HS-27A (cell line): Measurements from ENCODE around the gene NRG3.
"Not testable (repeated sequence)": the region's sequence is repeated elsewhere in the genome, so short reads cannot be mapped to it uniquely, and the experiment has no call there.

Experiments
- DNase-seq: peaks from one replicate; pipeline ENCODE4 v3.0.0-alpha.2; 2012; ENCODE audit warnings: low read depth, missing footprints

Gene NRG3

GRCh38 chr10:82922755-82923154 is 1047.8 kb downstream of the NRG3 start:
- DNase-seq: no peak

- DNase-seq: no peak
These were observed 1049.7 kb downstream of the NRG3 start for GRCh38 chr10:82924711-82925110.

- no peak for DNase-seq
These were observed 1050.6 kb downstream of the NRG3 start for GRCh38 chr10:82925547-82925946.

- no peak for DNase-seq
These were observed 1057.5 kb downstream of the NRG3 start for GRCh38 chr10:82932451-82932850.

- DNase-seq: no peak
These were observed 1059.4 kb downstream of the NRG3 start for GRCh38 chr10:82934429-82934828.

GRCh38 chr10:82934947-82935346 is 1060.0 kb downstream of the NRG3 start:
- DNase-seq: no peak

- DNase-seq: no peak
These were observed 1063.3 kb downstream of the NRG3 start for GRCh38 chr10:82938331-82938730.

- no peak for DNase-seq
These were observed 1067.5 kb downstream of the NRG3 start for GRCh38 chr10:82942286-82943099.

GRCh38 chr10:82943142-82943541 is 1068.1 kb downstream of the NRG3 start:
- DNase-seq: no peak

- no peak for DNase-seq
These were observed 1075.0 kb downstream of the NRG3 start for GRCh38 chr10:82949816-82950575.

- no peak for DNase-seq
These were observed 1078.3 kb downstream of the NRG3 start for GRCh38 chr10:82953331-82953730.

- DNase-seq: no peak
These were observed 1078.9 kb downstream of the NRG3 start for GRCh38 chr10:82953909-82954308.

- DNase-seq: not testable (repeated sequence)
These were observed 1085.5 kb downstream of the NRG3 start for GRCh38 chr10:82960421-82961060.

- no peak for DNase-seq
These were observed 1086.9 kb downstream of the NRG3 start for GRCh38 chr10:82961864-82962263.

- no peak for DNase-seq
These were observed 1091.1 kb downstream of the NRG3 start for GRCh38 chr10:82966130-82966529.

GRCh38 chr10:82968533-82968932 is 1093.5 kb downstream of the NRG3 start:
- no peak for DNase-seq

GRCh38 chr10:82969405-82969804 is 1094.4 kb downstream of the NRG3 start:
- DNase-seq: no peak

GRCh38 chr10:82980321-82980720 is 1105.3 kb downstream of the NRG3 start:
- DNase-seq: no peak

- DNase-seq: no peak
These were observed 1106.2 kb downstream of the NRG3 start for GRCh38 chr10:82981137-82981723.

GRCh38 chr10:82982110-82982608 is 1107.2 kb downstream of the NRG3 start:
- no peak for DNase-seq

- no peak for DNase-seq
These were observed 1111.2 kb downstream of the NRG3 start for GRCh38 chr10:82986216-82986615.

- DNase-seq: not testable (repeated sequence)
These were observed 1131.5 kb downstream of the NRG3 start for GRCh38 chr10:83006479-83006878.
